HEK293T (cell line): Measurements from ENCODE around the gene FOXR1.
A peak's percentile ranks its signal among the peaks of the same experiment; 100 is the strongest.
"Not testable (repeated sequence)": the region's sequence is repeated elsewhere in the genome, so short reads cannot be mapped to it uniquely, and the experiment has no call there.

Source experiments
- CTCF ChIA-PET: fragments of 350-600 bp; formaldehyde crosslinking; extraction: SDS; loops from one replicate; lab custom pipeline; 2021; ENCODE audit warnings: antibody characterized with exemption, inconsistent platforms; lab: Yijun Ruan, JAX
- POLR2A ChIA-PET: fragments of 350-600 bp; formaldehyde crosslinking; extraction: SDS; loops from one replicate; lab custom pipeline; 2020; ENCODE audit warnings: antibody characterized with exemption, inconsistent platforms; lab: Yijun Ruan, JAX
- DNase-seq: peaks from one replicate; pipeline ENCODE4 v3.0.0; 2012; ENCODE audit warnings: mixed read lengths; ENCODE audit errors: extremely low spot score
- ARNT ChIP-seq: fragments of 450-650 bp; IDR thresholded peaks from 2 replicates; pipeline ENCODE4 v1.6.1; 2017; ENCODE audit warnings: mild to moderate bottlenecking
- BHLHE40 ChIP-seq: fragments of 450-650 bp; IDR thresholded peaks from 2 replicates; pipeline ENCODE4 v1.6.1; 2016; ENCODE audit warnings: mild to moderate bottlenecking, moderate library complexity, borderline replicate concordance
- CTBP1 ChIP-seq: fragments of 450-650 bp; IDR thresholded peaks from 2 replicates; pipeline ENCODE4 v1.6.1; 2016; ENCODE audit warnings: borderline replicate concordance
- ELF4 ChIP-seq: fragments of 450-650 bp; IDR thresholded peaks from 2 replicates; pipeline ENCODE4 v1.6.1; 2017; ENCODE audit warnings: antibody characterized with exemption
- FOXA1 ChIP-seq: fragments of 450-650 bp; IDR thresholded peaks from 2 replicates; pipeline ENCODE4 v1.6.1; 2016; ENCODE audit warnings: mild to moderate bottlenecking
- FOXK2 ChIP-seq: fragments of 450-650 bp; IDR thresholded peaks from 2 replicates; pipeline ENCODE4 v1.6.1; 2016; ENCODE audit warnings: mild to moderate bottlenecking
- FOXM1 ChIP-seq: fragments of 450-650 bp; IDR thresholded peaks from 2 replicates; pipeline ENCODE4 v1.6.1; 2017; ENCODE audit warnings: mild to moderate bottlenecking, borderline replicate concordance
- HDGF ChIP-seq: fragments of 450-650 bp; IDR thresholded peaks from 2 replicates; pipeline ENCODE4 v1.6.1; 2017; ENCODE audit warnings: antibody characterized with exemption, borderline replicate concordance
- L3MBTL2 ChIP-seq: fragments of 450-650 bp; conservative IDR thresholded peaks from 2 replicates; pipeline ENCODE4 v1.6.1; 2016; ENCODE audit warnings: mild to moderate bottlenecking
- LEF1 ChIP-seq: fragments of 450-650 bp; IDR thresholded peaks from 2 replicates; pipeline ENCODE4 v1.6.1; 2017; ENCODE audit warnings: mild to moderate bottlenecking, borderline replicate concordance
- NFRKB ChIP-seq: fragments of 450-650 bp; IDR thresholded peaks from 2 replicates; pipeline ENCODE4 v1.6.1; 2016; ENCODE audit warnings: mild to moderate bottlenecking, moderate library complexity
- SP1 ChIP-seq: fragments of 450-650 bp; IDR thresholded peaks from 2 replicates; pipeline ENCODE4 v1.6.1; 2017
- SUZ12 ChIP-seq: fragments of 450-650 bp; IDR thresholded peaks from 2 replicates; pipeline ENCODE4 v1.6.1; 2016; ENCODE audit warnings: mild to moderate bottlenecking
- TARDBP ChIP-seq: fragments of 450-650 bp; IDR thresholded peaks from 2 replicates; pipeline ENCODE4 v1.6.1; 2016
- ZNF384 ChIP-seq: fragments of 450-650 bp; IDR thresholded peaks from 2 replicates; pipeline ENCODE4 v1.6.1; 2016
- TF ChIP-seq, protein P1 (sequence below): fragments of 450-650 bp; IDR thresholded peaks from 2 replicates; pipeline ENCODE4 v1.6.1; 2016

Gene FOXR1

DNA sequence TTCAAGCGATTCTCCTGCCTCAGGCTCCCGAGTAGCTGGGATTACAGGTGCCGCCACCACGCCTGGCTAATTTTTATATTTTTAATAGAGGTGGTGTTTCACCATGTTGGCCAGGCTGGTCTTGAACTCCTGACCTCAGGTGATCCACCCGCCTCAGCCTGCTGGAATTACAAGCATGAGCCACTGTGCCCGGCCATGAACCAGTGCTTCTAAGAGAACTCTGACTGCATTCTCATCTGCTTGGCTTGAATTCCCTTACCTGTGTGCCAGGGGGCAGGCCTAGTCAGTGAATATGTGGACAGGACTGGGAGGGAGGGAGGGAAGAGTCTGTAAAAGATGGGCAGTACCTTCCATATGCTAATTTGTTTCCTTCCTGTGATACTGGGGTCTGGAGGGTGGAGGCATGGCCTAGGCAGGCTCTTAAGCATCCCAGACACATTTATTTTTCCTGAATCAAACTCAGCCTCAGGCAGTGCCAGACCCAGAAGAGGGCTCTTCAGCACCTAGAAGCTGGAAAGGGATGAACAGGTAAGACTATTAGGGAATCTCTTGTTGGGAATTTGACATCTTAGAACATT is 40.0 kb downstream of the FOXR1 start:
- POLR2A ChIA-PET: interaction anchor here (1.4 kb wide), 1 partner anchor 8 kb away, joined by 3 read pairs; no protein-coding TSS in a partner anchor
- TF ChIP-seq SUZ12: no peak
- TF ChIP-seq TARDBP: no peak
- no peak for TF ChIP-seq BHLHE40
- no peak for TF ChIP-seq NFRKB
- TF ChIP-seq, protein P1, sequence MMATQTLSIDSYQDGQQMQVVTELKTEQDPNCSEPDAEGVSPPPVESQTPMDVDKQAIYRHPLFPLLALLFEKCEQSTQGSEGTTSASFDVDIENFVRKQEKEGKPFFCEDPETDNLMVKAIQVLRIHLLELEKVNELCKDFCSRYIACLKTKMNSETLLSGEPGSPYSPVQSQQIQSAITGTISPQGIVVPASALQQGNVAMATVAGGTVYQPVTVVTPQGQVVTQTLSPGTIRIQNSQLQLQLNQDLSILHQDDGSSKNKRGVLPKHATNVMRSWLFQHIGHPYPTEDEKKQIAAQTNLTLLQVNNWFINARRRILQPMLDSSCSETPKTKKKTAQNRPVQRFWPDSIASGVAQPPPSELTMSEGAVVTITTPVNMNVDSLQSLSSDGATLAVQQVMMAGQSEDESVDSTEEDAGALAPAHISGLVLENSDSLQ: no peak
- no peak for TF ChIP-seq HDGF
- no peak for TF ChIP-seq FOXA1
- TF ChIP-seq SP1: no peak
- TF ChIP-seq FOXK2: no peak
- TF ChIP-seq CTBP1: no peak
- no peak for TF ChIP-seq FOXM1
- TF ChIP-seq ZNF384: no peak
- TF ChIP-seq ARNT: no peak
- TF ChIP-seq L3MBTL2: no peak
- TF ChIP-seq ELF4: no peak
- no peak for TF ChIP-seq LEF1
- no peak for DNase-seq
- CTCF ChIA-PET: no interaction called here

DNA sequence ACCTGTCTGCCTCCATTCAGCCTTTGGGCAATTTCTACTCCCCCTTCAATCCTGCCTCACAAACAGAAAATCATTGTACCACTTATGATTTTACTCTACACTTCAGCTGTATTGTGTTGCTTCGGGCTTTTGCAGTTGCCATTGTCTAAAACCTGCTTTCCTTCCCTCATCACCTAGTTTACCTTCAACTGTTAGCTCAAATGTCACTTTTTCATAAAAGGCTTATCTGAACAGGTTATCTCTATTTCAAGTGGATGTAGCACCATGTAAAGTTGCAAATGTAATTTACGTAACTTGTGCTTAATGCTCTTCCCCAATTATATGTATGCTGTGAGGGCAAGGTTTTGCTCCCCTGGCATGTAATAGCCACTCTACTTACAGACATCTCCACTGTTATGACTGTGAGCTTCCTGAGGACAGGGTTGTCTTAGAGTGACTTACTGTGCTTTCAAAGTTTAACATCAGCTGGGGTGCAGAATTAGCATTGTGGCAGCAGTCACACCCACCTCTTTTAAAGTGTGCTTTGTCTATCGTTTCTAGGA is 41.1 kb downstream of the FOXR1 start:
- POLR2A ChIA-PET: interaction anchor here (1.0 to 1.3 kb wide), 2 partner anchors 15 to 82 kb away, joined by 3 to 7 read pairs; partner anchors contain the start of gene CENATAC

DNA sequence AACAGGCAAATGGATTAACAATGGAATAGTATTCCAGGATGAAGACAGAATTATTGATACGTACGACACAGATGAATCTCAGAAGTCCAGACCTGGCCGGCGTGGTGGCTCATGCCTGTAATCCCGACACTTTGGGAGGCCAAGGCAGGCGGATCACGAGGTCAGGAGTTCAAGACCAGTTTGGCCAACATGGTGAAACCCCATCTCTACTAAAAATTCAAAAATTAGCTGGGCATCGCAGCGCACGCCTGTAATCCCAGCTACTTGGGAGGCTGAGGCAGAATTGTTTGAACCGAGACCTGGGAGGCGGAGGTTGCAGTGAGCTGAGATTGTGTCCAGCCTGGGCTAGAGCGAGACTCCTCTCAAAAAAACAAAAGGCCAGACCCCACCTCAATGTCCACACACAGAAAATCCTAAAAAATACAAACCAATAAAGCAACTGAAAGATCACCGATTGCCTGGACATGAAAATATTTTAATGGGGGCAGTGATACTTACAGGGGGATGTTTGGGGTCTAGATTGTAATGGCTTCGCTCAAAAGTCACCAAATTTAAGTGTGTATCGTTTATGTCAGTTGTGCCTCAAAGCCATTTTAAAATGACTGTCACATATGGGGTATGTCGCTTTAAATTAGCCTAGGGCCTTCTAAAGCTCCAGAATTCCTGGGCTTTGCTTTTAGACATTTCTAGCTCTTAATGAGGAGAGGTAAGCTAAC is 42.8 kb downstream of the FOXR1 start:
- ChIA-PET POLR2A (interaction anchor here (1.0 kb wide), 1 partner anchor 10 kb away, joined by 3 read pairs; no protein-coding TSS in a partner anchor), CTCF (no interaction called here)
- no peak for DNase-seq
- no peak for TF ChIP-seq ELF4
- no peak for TF ChIP-seq SP1
- TF ChIP-seq ZNF384: 0 out of 2 replicates have a peak, but pooled peaks have one; percentile 4

More for the DNA sequence above, 41.1 kb downstream of the FOXR1 start:
- CTCF ChIA-PET: no interaction called here
- TF ChIP-seq FOXA1: no peak
- TF ChIP-seq FOXM1: no peak
- no peak for TF ChIP-seq LEF1
- DNase-seq: no peak

DNA sequence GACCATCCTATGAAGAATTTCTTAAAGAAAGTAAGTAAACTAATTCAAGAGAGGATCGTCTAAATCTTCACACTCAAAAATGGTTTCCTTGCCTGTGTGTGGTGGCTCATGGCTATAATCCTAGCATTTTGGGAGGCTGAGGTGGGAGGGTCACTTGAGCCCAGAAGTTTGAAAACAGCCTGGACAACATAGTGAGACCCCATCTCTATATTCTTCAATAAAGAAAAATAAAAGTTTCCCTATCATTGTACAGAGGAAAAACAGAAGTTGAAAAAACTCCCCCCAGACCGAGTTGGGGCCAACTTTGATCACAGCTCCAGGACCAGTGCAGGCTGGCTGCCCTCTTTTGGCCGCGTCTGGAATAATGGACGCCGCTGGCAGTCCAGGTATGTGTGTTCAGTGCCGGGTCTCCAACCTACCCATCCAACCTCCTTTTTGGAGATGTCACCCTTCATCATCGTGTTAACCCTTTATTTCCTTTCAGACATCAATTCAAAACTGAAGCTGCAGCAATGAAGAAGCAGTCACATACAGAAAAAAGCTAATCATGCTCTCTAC is 43.6 kb downstream of the FOXR1 start:
- POLR2A ChIA-PET: interaction anchor here (1.0 to 1.2 kb wide), 3 partner anchors 9 to 85 kb away, joined by 3 to 5 read pairs (median 3); partner anchors contain the start of gene VPS11
- TF ChIP-seq SUZ12 (no peak), FOXM1 (no peak), ZNF384 (0 out of 2 replicates have a peak, but pooled peaks have one; percentile 3)

DNA sequence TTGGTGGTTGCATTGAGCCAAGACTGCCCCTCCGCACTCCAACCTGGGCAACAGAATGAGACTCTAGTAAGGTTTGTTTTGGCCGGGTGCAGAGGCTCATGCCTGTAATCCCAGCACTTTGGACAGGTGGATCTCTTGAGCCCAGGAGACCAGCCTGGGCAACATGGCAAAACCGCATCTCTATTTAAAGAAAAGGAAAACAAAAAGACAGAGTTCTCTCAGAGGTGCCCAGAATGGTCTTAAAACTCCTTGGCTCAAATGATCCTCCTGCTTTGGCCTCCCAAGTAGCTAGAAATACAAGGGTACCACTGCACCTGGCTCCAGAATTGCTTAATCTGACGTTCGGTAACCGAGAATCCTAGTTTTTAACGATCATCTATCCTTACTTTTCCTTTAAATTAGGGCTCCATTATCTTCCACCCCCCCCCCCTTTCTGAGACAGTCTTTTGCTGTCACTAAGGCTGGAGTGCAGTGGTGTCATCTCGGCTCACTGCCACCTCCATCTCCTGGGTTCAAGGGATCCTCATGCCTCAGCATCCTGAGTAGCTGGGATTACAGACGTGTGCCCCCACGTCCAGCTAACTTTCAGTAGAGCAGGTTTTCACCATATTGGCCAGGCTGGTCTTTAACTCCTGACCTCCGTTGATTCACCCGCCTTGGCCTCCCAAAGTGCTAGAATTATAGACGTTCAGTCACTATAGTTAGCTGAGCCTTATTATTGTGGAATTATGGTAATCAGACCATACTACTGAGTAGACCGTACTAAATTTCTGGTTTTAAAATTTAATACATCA is 44.9 kb downstream of the FOXR1 start:
- POLR2A ChIA-PET: interaction anchor here (1.0 to 1.3 kb wide), 4 partner anchors 37 to 86 kb away, joined by 3 to 5 read pairs (median 3); partner anchors contain the start of genes HYOU1 and VPS11
- DNase-seq: no peak
- CTCF ChIA-PET: interaction anchor here (0.7 to 1.2 kb wide), 2 partner anchors 15 to 99 kb away, joined by 3 to 4 read pairs; no protein-coding TSS in a partner anchor
- TF ChIP-seq LEF1 (no peak), TARDBP (no peak), BHLHE40 (no peak), L3MBTL2 (no peak), HDGF (no peak), FOXK2 (no peak), SUZ12 (no peak), ARNT (no peak), CTBP1 (no peak), FOXA1 (no peak), FOXM1 (no peak)

More for the DNA sequence above, 43.6 kb downstream of the FOXR1 start:
- DNase-seq: no peak
- CTCF ChIA-PET: interaction anchor here (1.2 kb wide), 1 partner anchor 17 kb away, joined by 4 read pairs; no protein-coding TSS in a partner anchor

DNA sequence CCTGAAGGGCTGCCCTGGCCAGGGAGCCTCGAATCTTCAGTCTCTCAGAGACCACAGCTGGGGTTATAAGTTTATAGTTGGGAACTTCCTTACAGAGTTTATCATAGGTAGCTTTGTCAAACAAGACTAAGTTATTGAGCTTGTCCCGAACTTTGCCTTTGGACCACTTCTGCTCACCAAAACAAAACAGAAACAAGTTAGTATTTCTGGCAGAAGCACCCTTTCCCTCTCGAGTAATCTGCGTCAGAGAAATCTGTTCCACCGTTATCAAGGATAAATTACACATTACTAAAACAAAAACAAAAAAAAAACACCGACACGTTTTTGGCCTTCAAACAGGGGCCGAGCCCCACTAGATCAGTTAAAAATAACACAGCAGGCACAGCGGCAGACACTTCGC is 45.8 kb downstream of the FOXR1 start:
- DNase-seq: not testable (repeated sequence)
- ChIA-PET POLR2A (interaction anchor here (3.6 kb wide), 1 partner anchor 13 kb away, joined by 14 read pairs; the partner anchor contains the start of gene SLC37A4), CTCF (interaction anchor here (0.6 kb wide), 1 partner anchor 204 kb away, joined by 4 read pairs; no protein-coding TSS in a partner anchor)
